Thyroid gland (tissue), 4 donors: ENCODE data around the gene GALNT1. TPM values are rescaled to one million over a fixed set of nuclear protein-coding genes. Genes with fewer than 3 reads are reported as not detected.
A peak's percentile ranks its signal among the peaks of the same experiment; 100 is the strongest.

Experiments
- DNase-seq, 2 donors: peaks; one replicate each; pipeline ENCODE4 v3.0.0-alpha.2; 2019
- H3K27ac ChIP-seq, 3 donors: fragments of 200-600 bp; sonication (generic); 1 replicate in 2 of 3; 2 replicates in 1 of 3; pipeline ENCODE4 v1.5.1; 2016 to 2019; ENCODE audit warnings: mild to moderate bottlenecking in 1 of 3, moderate library complexity in 1 of 3
- H3K27me3 ChIP-seq: fragments of 200-600 bp; sonication (generic); one replicate; pipeline ENCODE4 v1.5.1; 2019
- H3K36me3 ChIP-seq, 2 donors: fragments of 200-600 bp; sonication (generic); one replicate each; pipeline ENCODE4 v1.5.1; 2016 to 2019
- H3K4me1 ChIP-seq, 2 donors: fragments of 200-600 bp; sonication (generic); one replicate each; pipeline ENCODE4 v1.5.1; 2017 to 2019
- H3K4me3 ChIP-seq, 3 donors: fragments of 200-600 bp; sonication (generic); replicated peaks in 1 of 3; 1 replicate in 2 of 3; 2 replicates in 1 of 3; pipeline ENCODE4 v1.5.1; 2016; ENCODE audit warnings: mild to moderate bottlenecking in 1 of 3
- H3K9me3 ChIP-seq: fragments of 200-600 bp; sonication (generic); one replicate; pipeline ENCODE4 v1.5.1; 2017
- CTCF ChIP-seq, 6 experiments: fragments of 200-600 bp in 3 of 6; fragments of 450-650 bp in 3 of 6; sonication (generic) in 3 of 6; IDR thresholded peaks; one replicate each; pipeline ENCODE4 v1.5.1; 2016 to 2019; ENCODE audit warnings: antibody characterized with exemption in 6 of 6, mild to moderate bottlenecking in 2 of 6, inconsistent platforms in 1 of 6, moderate library complexity in 1 of 6
- POLR2A ChIP-seq, 2 donors: fragments of 450-650 bp; IDR thresholded peaks; one replicate each; pipeline ENCODE4 v1.6.1; 2017; ENCODE audit warnings: antibody characterized with exemption in 2 of 2, mild to moderate bottlenecking in 2 of 2, moderate library complexity in 1 of 2
- WGBS, 2 donors: methylation state at CpG; one replicate each; pipeline ENCODE4 v1.1.5; 2017; 5-methylcytosine and 5-hydroxymethylcytosine counted together
- intact Hi-C: fragments of 100-400 bp; cut with DNase I; formaldehyde crosslinking; loops from one replicate; pipeline ENCODE4 v1.15.1; 2023
- total RNA-seq, 4 donors: library from RNA; depleted of rRNA; stranded (reverse); fragments of >200 nt; gene quantifications; one replicate each; pipeline ENCODE4 v1.2.3, GENCODE V29; 2016

GALNT1 gene
- 100 to 1,000 TPM in 1 of 4 donors, 10 to 100 TPM in 3; 38.7 to 191 (median 46.3) TPM for total RNA-seq

- H3K27me3 ChIP-seq, result no peaks in the 10 kb centered on the region
- H3K4me1 ChIP-seq, result peaks cover 10 to 18% of the 10 kb centered on the region in 2 donors
- peak within 1 kb of the TSS; percentile 87 to 92 (median 88) for H3K27ac ChIP-seq
- H3K9me3 ChIP-seq, result no peaks in the 10 kb centered on the region
- H3K4me3 ChIP-seq, result peak within 1 kb of the TSS; percentile 64 to 82 (median 82)
- no peak for DNase-seq
- 0% methylated on average over 1 of the region's 74 CpGs; no CpG with 5 or more reads in 1 of the 2 donors for WGBS, 2 donors
- no peaks in the 10 kb centered on the region for H3K36me3 ChIP-seq
- intact Hi-C loops, result loop anchor here (10.0 kb wide), 1 partner anchor 123 kb away; no protein-coding TSS in a partner anchor
- TF ChIP-seq CTCF (IDR thresholded peaks at IDR 0.05), result no peak
- no peak for TF ChIP-seq POLR2A (IDR thresholded peaks at IDR 0.05)
These were observed at the start of gene GALNT1 for GRCh38 chr18:35581546-35581897. TSS of gene GALNT1 (plus strand) at chr18:35581740. CDS start at chr18:35654663, 72,923 bp downstream.

- intact Hi-C loops, result no loop called here
These were observed 47.6 kb upstream of the GALNT1 start for GRCh38 chr18:35533916-35534405.

GRCh38 chr18:35535297-35535696 lies 46.2 kb upstream of the GALNT1 start:
- no peak overlapping the region for H3K27ac ChIP-seq
- no peaks in the 10 kb centered on the region for H3K36me3 ChIP-seq
- 94 to 95% methylated on average over 1 of the region's 1 CpG for WGBS, 2 donors
- no peak for DNase-seq
- H3K27me3 ChIP-seq, result no peaks in the 10 kb centered on the region
- H3K4me3 ChIP-seq, result no peak overlapping the region
- TF ChIP-seq CTCF (IDR thresholded peaks at IDR 0.05) (no peak), POLR2A (IDR thresholded peaks at IDR 0.05) (no peak)
- intact Hi-C loops, result no loop called here
- no peaks in the 10 kb centered on the region for H3K9me3 ChIP-seq
- no peaks in the 10 kb centered on the region for H3K4me1 ChIP-seq

More at GRCh38 chr18:35533916-35534405, 47.6 kb upstream of the GALNT1 start:
- H3K4me3 ChIP-seq, result no peak overlapping the region
- TF ChIP-seq CTCF (IDR thresholded peaks at IDR 0.05), result no peak
- TF ChIP-seq POLR2A (IDR thresholded peaks at IDR 0.05), result no peak
- no peaks in the 10 kb centered on the region for H3K27me3 ChIP-seq
- no peak for DNase-seq
- no peak overlapping the region for H3K27ac ChIP-seq
- H3K4me1 ChIP-seq, result no peaks in the 10 kb centered on the region
- WGBS, 2 donors, result 91 to 94% methylated on average over 2 of the region's 2 CpGs
- H3K36me3 ChIP-seq, result no peaks in the 10 kb centered on the region
- H3K9me3 ChIP-seq, result no peaks in the 10 kb centered on the region

GRCh38 chr18:35542356-35542755 lies 39.2 kb upstream of the GALNT1 start:
- no peak for DNase-seq
- TF ChIP-seq CTCF (IDR thresholded peaks at IDR 0.05), result no peak
- TF ChIP-seq POLR2A (IDR thresholded peaks at IDR 0.05), result no peak
- no peak overlapping the region for H3K27ac ChIP-seq
- no peaks in the 10 kb centered on the region for H3K4me1 ChIP-seq
- intact Hi-C loops, result no loop called here
- no peak overlapping the region for H3K4me3 ChIP-seq
- H3K36me3 ChIP-seq, result no peaks in the 10 kb centered on the region
- H3K9me3 ChIP-seq, result no peaks in the 10 kb centered on the region
- H3K27me3 ChIP-seq, result no peaks in the 10 kb centered on the region

GRCh38 chr18:35547008-35547605 lies 34.4 kb upstream of the GALNT1 start:
- WGBS, 2 donors, result 83 to 85% methylated on average over 2 of the region's 2 CpGs
- intact Hi-C loops, result no loop called here
- no peaks in the 10 kb centered on the region for H3K36me3 ChIP-seq
- H3K9me3 ChIP-seq, result no peaks in the 10 kb centered on the region
- no peak overlapping the region for H3K4me3 ChIP-seq
- no peak for DNase-seq
- no peaks in the 10 kb centered on the region for H3K4me1 ChIP-seq
- H3K27me3 ChIP-seq, result no peaks in the 10 kb centered on the region
- TF ChIP-seq CTCF (IDR thresholded peaks at IDR 0.05) (no peak), POLR2A (IDR thresholded peaks at IDR 0.05) (no peak)
- H3K27ac ChIP-seq, result no peak overlapping the region
